Measurements from ENCODE around the gene RNF20.

Gene RNF20

GRCh38 chr9:101569741-101570501 lies 36.3 kb downstream of the RNF20 start:
- Histone ChIP-seq H3K4me1 (ENCODE audit: control insufficient read depth, insufficient read depth, low read length) (no peaks in the 10 kb centered on the region), H3K36me3 (ENCODE audit: control insufficient read depth in 2 of 2, insufficient read depth in 2 of 2, low read length in 2 of 2) (peaks cover 16 to 18% of the 10 kb centered on the region in 2 donors), H3K9me3 (ENCODE audit: control insufficient read depth in 2 of 2, low read length in 2 of 2) (no peaks in the 10 kb centered on the region), H3K27me3 (ENCODE audit: control insufficient read depth in 1 of 2, insufficient read depth in 2 of 2, low read length in 2 of 2) (no peaks in the 10 kb centered on the region), H3K27ac (ENCODE audit: low read length) (no peak overlapping the region), H3K9ac (ENCODE audit: low read length in 2 of 2) (no peak overlapping the region), H3K4me3 (ENCODE audit: low read length in 2 of 2) (no peak overlapping the region)

- Histone ChIP-seq H3K27me3 (ENCODE audit: control insufficient read depth in 1 of 2, insufficient read depth in 2 of 2, low read length in 2 of 2) (no peaks in the 10 kb centered on the region), H3K4me3 (ENCODE audit: low read length in 2 of 2) (no peak overlapping the region), H3K27ac (ENCODE audit: low read length) (no peak overlapping the region), H3K9me3 (ENCODE audit: control insufficient read depth in 2 of 2, low read length in 2 of 2) (no peaks in the 10 kb centered on the region), H3K36me3 (ENCODE audit: control insufficient read depth in 2 of 2, insufficient read depth in 2 of 2, low read length in 2 of 2) (peaks cover 8 to 11% of the 10 kb centered on the region in 2 donors), H3K4me1 (ENCODE audit: control insufficient read depth, insufficient read depth, low read length) (no peaks in the 10 kb centered on the region), H3K9ac (ENCODE audit: low read length in 2 of 2) (no peak overlapping the region)
Observed at GRCh38 chr9:101571114-101571513, 37.5 kb downstream of the RNF20 start.

GRCh38 chr9:101572316-101572715 lies 38.7 kb downstream of the RNF20 start:
- H3K36me3 ChIP-seq (ENCODE audit: control insufficient read depth in 2 of 2, insufficient read depth in 2 of 2, low read length in 2 of 2) = peaks cover 8 to 11% of the 10 kb centered on the region in 2 donors
- H3K9me3 ChIP-seq (ENCODE audit: control insufficient read depth in 2 of 2, low read length in 2 of 2) = no peaks in the 10 kb centered on the region
- no peak overlapping the region for H3K9ac ChIP-seq (ENCODE audit: low read length in 2 of 2)
- no peaks in the 10 kb centered on the region for H3K4me1 ChIP-seq (ENCODE audit: control insufficient read depth, insufficient read depth, low read length)
- H3K4me3 ChIP-seq (ENCODE audit: low read length in 2 of 2) = no peak overlapping the region
- no peaks in the 10 kb centered on the region for H3K27me3 ChIP-seq (ENCODE audit: control insufficient read depth in 1 of 2, insufficient read depth in 2 of 2, low read length in 2 of 2)
- H3K27ac ChIP-seq (ENCODE audit: low read length) = no peak overlapping the region

GRCh38 chr9:101574731-101575333 lies 41.2 kb downstream of the RNF20 start:
- no peak overlapping the region for H3K27ac ChIP-seq (ENCODE audit: low read length)
- H3K4me1 ChIP-seq (ENCODE audit: control insufficient read depth, insufficient read depth, low read length) = no peaks in the 10 kb centered on the region
- H3K9me3 ChIP-seq (ENCODE audit: control insufficient read depth in 2 of 2, low read length in 2 of 2) = no peaks in the 10 kb centered on the region
- no peak overlapping the region for H3K9ac ChIP-seq (ENCODE audit: low read length in 2 of 2)
- no peak overlapping the region for H3K4me3 ChIP-seq (ENCODE audit: low read length in 2 of 2)
- H3K36me3 ChIP-seq (ENCODE audit: control insufficient read depth in 2 of 2, insufficient read depth in 2 of 2, low read length in 2 of 2) = no peaks in the 10 kb centered on the region
- no peaks in the 10 kb centered on the region for H3K27me3 ChIP-seq (ENCODE audit: control insufficient read depth in 1 of 2, insufficient read depth in 2 of 2, low read length in 2 of 2)

GRCh38 chr9:101578378-101578777 lies 44.7 kb downstream of the RNF20 start:
- no peaks in the 10 kb centered on the region for H3K4me1 ChIP-seq (ENCODE audit: control insufficient read depth, insufficient read depth, low read length)
- H3K27ac ChIP-seq (ENCODE audit: low read length) = no peak overlapping the region
- H3K9me3 ChIP-seq (ENCODE audit: control insufficient read depth in 2 of 2, low read length in 2 of 2) = no peaks in the 10 kb centered on the region
- H3K4me3 ChIP-seq (ENCODE audit: low read length in 2 of 2) = no peak overlapping the region
- no peak overlapping the region for H3K9ac ChIP-seq (ENCODE audit: low read length in 2 of 2)
- no peaks in the 10 kb centered on the region for H3K27me3 ChIP-seq (ENCODE audit: control insufficient read depth in 1 of 2, insufficient read depth in 2 of 2, low read length in 2 of 2)
- H3K36me3 ChIP-seq (ENCODE audit: control insufficient read depth in 2 of 2, insufficient read depth in 2 of 2, low read length in 2 of 2) = no peaks in the 10 kb centered on the region

- Histone ChIP-seq H3K4me1 (ENCODE audit: control insufficient read depth, insufficient read depth, low read length) (no peaks in the 10 kb centered on the region), H3K4me3 (ENCODE audit: low read length in 2 of 2) (no peak overlapping the region), H3K27ac (ENCODE audit: low read length) (no peak overlapping the region), H3K9me3 (ENCODE audit: control insufficient read depth in 2 of 2, low read length in 2 of 2) (no peaks in the 10 kb centered on the region), H3K9ac (ENCODE audit: low read length in 2 of 2) (no peak overlapping the region), H3K27me3 (ENCODE audit: control insufficient read depth in 1 of 2, insufficient read depth in 2 of 2, low read length in 2 of 2) (no peaks in the 10 kb centered on the region), H3K36me3 (ENCODE audit: control insufficient read depth in 2 of 2, insufficient read depth in 2 of 2, low read length in 2 of 2) (no peaks in the 10 kb centered on the region)
Observed at GRCh38 chr9:101579711-101580545, 46.3 kb downstream of the RNF20 start.

- H3K9me3 ChIP-seq (ENCODE audit: control insufficient read depth in 2 of 2, low read length in 2 of 2) = no peaks in the 10 kb centered on the region
- H3K27me3 ChIP-seq (ENCODE audit: control insufficient read depth in 1 of 2, insufficient read depth in 2 of 2, low read length in 2 of 2) = no peaks in the 10 kb centered on the region
- H3K27ac ChIP-seq (ENCODE audit: low read length) = no peak overlapping the region
- H3K9ac ChIP-seq (ENCODE audit: low read length in 2 of 2) = no peak overlapping the region
- H3K36me3 ChIP-seq (ENCODE audit: control insufficient read depth in 2 of 2, insufficient read depth in 2 of 2, low read length in 2 of 2) = no peaks in the 10 kb centered on the region
- H3K4me3 ChIP-seq (ENCODE audit: low read length in 2 of 2) = no peak overlapping the region
- H3K4me1 ChIP-seq (ENCODE audit: control insufficient read depth, insufficient read depth, low read length) = no peaks in the 10 kb centered on the region
Observed at GRCh38 chr9:101582553-101582952, 48.9 kb downstream of the RNF20 start.

- no peak overlapping the region for H3K4me3 ChIP-seq (ENCODE audit: low read length in 2 of 2)
- no peaks in the 10 kb centered on the region for H3K36me3 ChIP-seq (ENCODE audit: control insufficient read depth in 2 of 2, insufficient read depth in 2 of 2, low read length in 2 of 2)
- H3K9me3 ChIP-seq (ENCODE audit: control insufficient read depth in 2 of 2, low read length in 2 of 2) = no peaks in the 10 kb centered on the region
- H3K4me1 ChIP-seq (ENCODE audit: control insufficient read depth, insufficient read depth, low read length) = no peaks in the 10 kb centered on the region
- H3K27me3 ChIP-seq (ENCODE audit: control insufficient read depth in 1 of 2, insufficient read depth in 2 of 2, low read length in 2 of 2) = no peaks in the 10 kb centered on the region
- H3K27ac ChIP-seq (ENCODE audit: low read length) = no peak overlapping the region
- no peak overlapping the region for H3K9ac ChIP-seq (ENCODE audit: low read length in 2 of 2)
Observed at GRCh38 chr9:101585740-101586139, 52.1 kb downstream of the RNF20 start.

GRCh38 chr9:101586651-101587050 lies 53.0 kb downstream of the RNF20 start:
- Histone ChIP-seq H3K36me3 (ENCODE audit: control insufficient read depth in 2 of 2, insufficient read depth in 2 of 2, low read length in 2 of 2) (no peaks in the 10 kb centered on the region), H3K27ac (ENCODE audit: low read length) (no peak overlapping the region), H3K27me3 (ENCODE audit: control insufficient read depth in 1 of 2, insufficient read depth in 2 of 2, low read length in 2 of 2) (no peaks in the 10 kb centered on the region), H3K4me3 (ENCODE audit: low read length in 2 of 2) (no peak overlapping the region), H3K4me1 (ENCODE audit: control insufficient read depth, insufficient read depth, low read length) (no peaks in the 10 kb centered on the region), H3K9me3 (ENCODE audit: control insufficient read depth in 2 of 2, low read length in 2 of 2) (no peaks in the 10 kb centered on the region), H3K9ac (ENCODE audit: low read length in 2 of 2) (no peak overlapping the region)

- no peaks in the 10 kb centered on the region for H3K9me3 ChIP-seq (ENCODE audit: control insufficient read depth in 2 of 2, low read length in 2 of 2)
- H3K27ac ChIP-seq (ENCODE audit: low read length) = no peak overlapping the region
- H3K4me3 ChIP-seq (ENCODE audit: low read length in 2 of 2) = no peak overlapping the region
- H3K27me3 ChIP-seq (ENCODE audit: control insufficient read depth in 1 of 2, insufficient read depth in 2 of 2, low read length in 2 of 2) = no peaks in the 10 kb centered on the region
- H3K4me1 ChIP-seq (ENCODE audit: control insufficient read depth, insufficient read depth, low read length) = no peaks in the 10 kb centered on the region
- H3K9ac ChIP-seq (ENCODE audit: low read length in 2 of 2) = no peak overlapping the region
- H3K36me3 ChIP-seq (ENCODE audit: control insufficient read depth in 2 of 2, insufficient read depth in 2 of 2, low read length in 2 of 2) = no peaks in the 10 kb centered on the region
Observed at GRCh38 chr9:101587332-101588043, 53.8 kb downstream of the RNF20 start.
